ENCODE measurements around the gene PTPN3. TPM values are rescaled to one million over a fixed set of nuclear protein-coding genes. Genes with fewer than 3 reads are reported as not detected.

PTPN3 gene
- total and polyA plus RNA-seq, 2 experiments from 2014 or later: 0.86 to 1.3 TPM

GRCh38 chr9:109419531-109419930 lies 78.6 kb downstream of the PTPN3 start:
- no peak overlapping the region for H3K4me2 ChIP-seq (ENCODE audit: unreplicated experiment)
- no peaks in the 10 kb centered on the region for H3K9me2 ChIP-seq (ENCODE audit: insufficient read depth)
- DNase-seq: no peak
- no peaks in the 10 kb centered on the region for H3K4me1 ChIP-seq (ENCODE audit: insufficient read depth)
- H3K9ac ChIP-seq: no peak overlapping the region
- no peaks in the 10 kb centered on the region for H3K36me3 ChIP-seq (ENCODE audit: low read depth)
- 91 to 95% methylated on average over 4 of the region's 4 CpGs for WGBS, 2 experiments (ENCODE audit: low coverage in 1 of 2, low lambda C conversion rate in 2 of 2, missing lambda C conversion rate in 2 of 2)
- H3K9me3 ChIP-seq (ENCODE audit: low read depth): no peaks in the 10 kb centered on the region
- in situ Hi-C loops (cut with MboI): no loop called here
- H3K27me3 ChIP-seq (replicated peaks; ENCODE audit: insufficient read depth): no peaks in the 10 kb centered on the region
- no peak overlapping the region for H3K4me3 ChIP-seq
- no peaks in the 10 kb centered on the region for H3F3A ChIP-seq (ENCODE audit: insufficient read depth)
- no peaks in the 10 kb centered on the region for H3K79me2 ChIP-seq (ENCODE audit: insufficient read depth)
- TF ChIP-seq EZH2phosphoT487 (IDR thresholded peaks at IDR 0.05; ENCODE audit: insufficient read depth, low read depth) (no peak), EZH2 (IDR thresholded peaks at IDR 0.05; ENCODE audit: insufficient read depth, poor library complexity, severe bottlenecking) (no peak)
- H2AFZ ChIP-seq: no peak overlapping the region
- no peak overlapping the region for H3K27ac ChIP-seq
- H4K20me1 ChIP-seq (ENCODE audit: insufficient read depth): no peaks in the 10 kb centered on the region

GRCh38 chr9:109418827-109419226 lies 79.3 kb downstream of the PTPN3 start:
- Histone ChIP-seq H3F3A (ENCODE audit: insufficient read depth) (no peaks in the 10 kb centered on the region), H3K9me2 (ENCODE audit: insufficient read depth) (no peaks in the 10 kb centered on the region), H3K4me1 (ENCODE audit: insufficient read depth) (no peaks in the 10 kb centered on the region), H3K36me3 (ENCODE audit: low read depth) (no peaks in the 10 kb centered on the region), H2AFZ (no peak overlapping the region), H3K79me2 (ENCODE audit: insufficient read depth) (no peaks in the 10 kb centered on the region), H3K27ac (no peak overlapping the region), H3K4me3 (no peak overlapping the region), H3K4me2 (ENCODE audit: unreplicated experiment) (no peak overlapping the region), H3K9me3 (ENCODE audit: low read depth) (no peaks in the 10 kb centered on the region), H4K20me1 (ENCODE audit: insufficient read depth) (no peaks in the 10 kb centered on the region), H3K9ac (no peak overlapping the region), H3K27me3 (replicated peaks; ENCODE audit: insufficient read depth) (no peaks in the 10 kb centered on the region)
- in situ Hi-C loops (cut with MboI): no loop called here
- no peak for DNase-seq
- WGBS, 2 experiments (ENCODE audit: low coverage in 1 of 2, low lambda C conversion rate in 2 of 2, missing lambda C conversion rate in 2 of 2): 82 to 88% methylated on average over 6 of the region's 6 CpGs
- no peak for TF ChIP-seq EZH2phosphoT487 (IDR thresholded peaks at IDR 0.05; ENCODE audit: insufficient read depth, low read depth)
- TF ChIP-seq EZH2 (IDR thresholded peaks at IDR 0.05; ENCODE audit: insufficient read depth, poor library complexity, severe bottlenecking): no peak

- TF ChIP-seq EZH2 (IDR thresholded peaks at IDR 0.05; ENCODE audit: insufficient read depth, poor library complexity, severe bottlenecking) (no peak), EZH2phosphoT487 (IDR thresholded peaks at IDR 0.05; ENCODE audit: insufficient read depth, low read depth) (no peak)
- in situ Hi-C loops (cut with MboI): no loop called here
Observed at GRCh38 chr9:109417585-109418544, 80.2 kb downstream of the PTPN3 start.

GRCh38 chr9:109417054-109417453 lies 81.1 kb downstream of the PTPN3 start:
- H3K36me3 ChIP-seq (ENCODE audit: low read depth): no peaks in the 10 kb centered on the region
- no peak overlapping the region for H3K4me3 ChIP-seq
- no peak overlapping the region for H3K4me2 ChIP-seq (ENCODE audit: unreplicated experiment)
- no peaks in the 10 kb centered on the region for H3K27me3 ChIP-seq (replicated peaks; ENCODE audit: insufficient read depth)
- TF ChIP-seq EZH2 (IDR thresholded peaks at IDR 0.05; ENCODE audit: insufficient read depth, poor library complexity, severe bottlenecking) (no peak), EZH2phosphoT487 (IDR thresholded peaks at IDR 0.05; ENCODE audit: insufficient read depth, low read depth) (no peak)
- in situ Hi-C loops (cut with MboI): no loop called here
- H3K9ac ChIP-seq: no peak overlapping the region
- H3K9me2 ChIP-seq (ENCODE audit: insufficient read depth): no peaks in the 10 kb centered on the region
- no peaks in the 10 kb centered on the region for H3F3A ChIP-seq (ENCODE audit: insufficient read depth)
- H2AFZ ChIP-seq: no peak overlapping the region
- 83 to 86% methylated on average over 8 of the region's 8 CpGs for WGBS, 2 experiments (ENCODE audit: low coverage in 1 of 2, low lambda C conversion rate in 2 of 2, missing lambda C conversion rate in 2 of 2)
- no peaks in the 10 kb centered on the region for H3K9me3 ChIP-seq (ENCODE audit: low read depth)
- no peak for DNase-seq
- H3K79me2 ChIP-seq (ENCODE audit: insufficient read depth): no peaks in the 10 kb centered on the region
- no peaks in the 10 kb centered on the region for H4K20me1 ChIP-seq (ENCODE audit: insufficient read depth)
- H3K4me1 ChIP-seq (ENCODE audit: insufficient read depth): no peaks in the 10 kb centered on the region
- no peak overlapping the region for H3K27ac ChIP-seq

More at GRCh38 chr9:109417585-109418544, 80.2 kb downstream of the PTPN3 start:
- 80% methylated on average over 6 of the region's 6 CpGs for WGBS, 2 experiments (ENCODE audit: low coverage in 1 of 2, low lambda C conversion rate in 2 of 2, missing lambda C conversion rate in 2 of 2)
- H3K27me3 ChIP-seq (replicated peaks; ENCODE audit: insufficient read depth): no peaks in the 10 kb centered on the region
- H3F3A ChIP-seq (ENCODE audit: insufficient read depth): no peaks in the 10 kb centered on the region
- H4K20me1 ChIP-seq (ENCODE audit: insufficient read depth): no peaks in the 10 kb centered on the region
- H2AFZ ChIP-seq: no peak overlapping the region
- H3K27ac ChIP-seq: no peak overlapping the region
- H3K79me2 ChIP-seq (ENCODE audit: insufficient read depth): no peaks in the 10 kb centered on the region
- no peaks in the 10 kb centered on the region for H3K36me3 ChIP-seq (ENCODE audit: low read depth)
- no peak overlapping the region for H3K9ac ChIP-seq
- DNase-seq: no peak
- no peak overlapping the region for H3K4me2 ChIP-seq (ENCODE audit: unreplicated experiment)
- H3K4me3 ChIP-seq: no peak overlapping the region
- no peaks in the 10 kb centered on the region for H3K9me3 ChIP-seq (ENCODE audit: low read depth)
- H3K9me2 ChIP-seq (ENCODE audit: insufficient read depth): no peaks in the 10 kb centered on the region
- H3K4me1 ChIP-seq (ENCODE audit: insufficient read depth): no peaks in the 10 kb centered on the region
